Esophagus (tissue), 2 donors: Measurements from ENCODE around the gene C1R. TPM values are rescaled to one million over a fixed set of nuclear protein-coding genes. Genes with fewer than 3 reads are reported as not detected.
"Not testable (repeated sequence)": the region's sequence is repeated elsewhere in the genome, so short reads cannot be mapped to it uniquely, and the experiment has no call there.

Experiments used
- H3K27ac ChIP-seq, 2 donors: one replicate each; pipeline ENCODE4 v1.5.1; 2013; ENCODE audit warnings: low read depth in 2 of 2, mild to moderate bottlenecking in 2 of 2, inconsistent platforms in 1 of 2, low read length in 1 of 2, moderate library complexity in 1 of 2
- H3K27me3 ChIP-seq, 2 donors: one replicate each; pipeline ENCODE4 v1.6.1; 2013; ENCODE audit warnings: low read length in 2 of 2, control low read depth in 1 of 2, mild to moderate bottlenecking in 1 of 2; ENCODE audit not compliant: insufficient read depth in 2 of 2, control insufficient read depth in 1 of 2
- H3K36me3 ChIP-seq, 2 donors: one replicate each; pipeline ENCODE4 v1.6.1; 2013; ENCODE audit warnings: low read length in 1 of 2; ENCODE audit not compliant: control insufficient read depth in 2 of 2, insufficient read depth in 2 of 2
- H3K4me1 ChIP-seq, 2 donors: one replicate each; pipeline ENCODE4 v1.6.1; 2013; ENCODE audit warnings: low read length in 1 of 2; ENCODE audit not compliant: control insufficient read depth in 2 of 2, insufficient read depth in 2 of 2
- H3K4me3 ChIP-seq, 2 donors: one replicate each; pipeline ENCODE4 v1.5.1; 2013; ENCODE audit warnings: low read length in 2 of 2, mild to moderate bottlenecking in 2 of 2, low read depth in 1 of 2, moderate library complexity in 1 of 2
- H3K9me3 ChIP-seq, 2 donors: one replicate each; pipeline ENCODE4 v1.6.1; 2013; ENCODE audit warnings: mild to moderate bottlenecking in 2 of 2, low read depth in 1 of 2, low read length in 1 of 2, moderate library complexity in 1 of 2; ENCODE audit not compliant: control insufficient read depth in 2 of 2, insufficient read depth in 1 of 2
- WGBS, 2 donors: extraction: QIAGEN DNeasy Blood & Tissue Kit; methylation state at CpG; one replicate each; pipeline ENCODE4 v1.1.7; 2013; 5-methylcytosine and 5-hydroxymethylcytosine counted together
- polyA plus RNA-seq, 2 donors: library from polyadenylated mRNA; stranded (reverse); fragments of 200-250 nt; gene quantifications; one replicate each; pipeline ENCODE4 v1.2.3, GENCODE V29; 2013
- donor health status: healthy with polysubstance abuse.
- donor health status: Bipolar disorder and iron deficiency.

The C1R gene
- polyA plus RNA-seq, 2 donors = 30.8 to 99.4 TPM

GRCh38 chr12:7109572-7109920 lies 17.3 kb upstream of the C1R start:
- no peak overlapping the region for H3K4me3 ChIP-seq
- WGBS, 2 donors = 57 to 63% methylated on average over 5 of the region's 5 CpGs

GRCh38 chr12:7108796-7109571 lies 16.7 kb upstream of the C1R start, which contains the start of gene C1RL:
Gene C1RL, minus strand, starts transcription at chr12:7109214. Its CDS starts 34 bp downstream, at chr12:7109180.
- peaks cover 0 to 5% of the 10 kb centered on the region in 2 donors for H3K36me3 ChIP-seq
- no peaks in the 10 kb centered on the region for H3K9me3 ChIP-seq
- peak within 1 kb of the TSS; percentile 87 to 97 for H3K27ac ChIP-seq
- no peaks in the 10 kb centered on the region for H3K27me3 ChIP-seq
- peak within 1 kb of the TSS; percentile 66 to 80 for H3K4me3 ChIP-seq
- H3K4me1 ChIP-seq = peaks cover 0 to 3% of the 10 kb centered on the region in 2 donors
- WGBS, 2 donors = 12 to 13% methylated on average over 22 of the region's 23 CpGs

More at GRCh38 chr12:7109572-7109920, 17.3 kb upstream of the C1R start:
- Histone ChIP-seq H3K4me1 (peaks cover 0 to 3% of the 10 kb centered on the region in 2 donors), H3K36me3 (peaks cover 0 to under 1% of the 10 kb centered on the region in 2 donors), H3K27me3 (no peaks in the 10 kb centered on the region), H3K9me3 (no peaks in the 10 kb centered on the region), H3K27ac (peak overlapping the region in 1 of 2 donors; percentile 97)

DNA sequence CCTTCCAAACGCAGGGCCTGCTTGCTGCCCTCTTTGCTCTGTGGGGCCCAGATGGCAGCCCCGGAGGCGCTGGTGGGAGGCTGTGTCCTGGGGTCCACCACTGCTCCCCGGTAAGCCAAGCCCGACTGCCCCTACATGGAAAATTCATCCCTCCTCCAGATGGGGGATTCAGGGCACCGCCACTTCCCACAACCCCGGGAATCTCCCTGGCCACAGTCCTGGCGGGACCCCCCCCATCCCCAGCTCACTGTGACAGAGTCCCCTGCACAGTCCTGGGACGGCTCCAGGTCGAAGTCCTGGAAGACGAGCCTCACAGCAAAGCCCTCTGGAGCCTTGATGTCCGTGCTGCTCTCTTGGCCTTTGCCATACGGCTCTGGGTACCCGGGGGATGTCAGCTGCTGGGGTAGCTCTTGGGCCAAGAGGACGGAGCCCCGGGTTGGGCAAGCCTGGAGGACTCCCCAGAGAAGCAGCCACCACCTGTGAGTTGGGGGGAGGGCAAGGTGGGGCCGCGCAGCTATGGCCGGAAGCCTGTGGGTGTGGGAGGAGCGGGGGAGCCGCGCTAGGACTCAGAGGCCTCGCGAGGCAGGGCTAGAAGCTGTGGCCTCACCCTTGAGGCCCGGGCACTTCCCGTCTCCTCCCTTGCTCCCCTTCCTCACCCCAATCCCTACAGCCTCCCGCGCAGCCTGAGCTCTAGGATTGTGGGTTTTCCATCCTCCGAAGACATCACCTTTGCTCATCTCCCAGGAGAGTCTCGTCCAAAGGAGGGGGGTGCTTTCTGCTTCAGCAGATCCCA lies 16.0 kb upstream of the C1R start:
- H3K9me3 ChIP-seq = no peaks in the 10 kb centered on the region
- peaks cover 0 to 5% of the 10 kb centered on the region in 2 donors for H3K36me3 ChIP-seq
- 3 to 4% methylated on average over 24 to 30 of the region's 30 CpGs for WGBS, 2 donors
- H3K4me3 ChIP-seq = peak overlapping the region; percentile 56 to 80
- no peaks in the 10 kb centered on the region for H3K27me3 ChIP-seq
- peak overlapping the region; percentile 87 to 97 for H3K27ac ChIP-seq
- peaks cover 0 to 3% of the 10 kb centered on the region in 2 donors for H3K4me1 ChIP-seq

DNA sequence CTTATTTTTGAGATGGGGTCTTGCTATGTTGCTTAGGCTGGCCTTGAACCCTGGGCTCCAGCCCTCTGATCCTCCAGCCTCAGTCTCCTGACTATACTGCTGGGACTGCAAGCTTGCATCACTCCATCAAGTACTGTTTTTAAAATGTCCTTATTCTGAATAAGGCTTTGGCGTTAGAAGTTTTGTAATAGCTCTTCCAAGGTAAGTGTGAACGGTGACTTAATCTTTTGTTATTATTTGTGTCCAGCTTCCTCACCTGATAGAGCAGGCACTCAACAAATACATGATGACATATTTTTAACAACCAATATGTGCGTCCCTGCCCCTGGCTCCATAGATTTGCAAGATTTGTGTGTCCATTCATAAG lies 15.4 kb upstream of the C1R start:
- 26 to 29% methylated on average over 3 of the region's 3 CpGs for WGBS, 2 donors
- H3K9me3 ChIP-seq = no peaks in the 10 kb centered on the region
- H3K4me3 ChIP-seq = peak overlapping the region; percentile 56 to 80

GRCh38 chr12:7107181-7107580 lies 14.9 kb upstream of the C1R start:
- 96 to 99% methylated on average over 5 of the region's 5 CpGs for WGBS, 2 donors
- not testable (repeated sequence) for H3K27me3 ChIP-seq, H3K4me3 ChIP-seq, H3K27ac ChIP-seq, H3K4me1 ChIP-seq, H3K36me3 ChIP-seq, H3K9me3 ChIP-seq

More for the DNA sequence above, 15.4 kb upstream of the C1R start:
- H3K4me1 ChIP-seq = peaks cover 0 to 3% of the 10 kb centered on the region in 2 donors
- peaks cover 0 to 5% of the 10 kb centered on the region in 2 donors for H3K36me3 ChIP-seq
- H3K27me3 ChIP-seq = no peaks in the 10 kb centered on the region
- peak overlapping the region; percentile 87 to 97 for H3K27ac ChIP-seq

GRCh38 chr12:7106082-7106481 lies 13.8 kb upstream of the C1R start:
- no peak overlapping the region for H3K27ac ChIP-seq
- no peaks in the 10 kb centered on the region for H3K27me3 ChIP-seq
- H3K36me3 ChIP-seq = peaks cover 5% of the 10 kb centered on the region in 2 donors
- H3K9me3 ChIP-seq = no peaks in the 10 kb centered on the region
- peaks cover 0 to 3% of the 10 kb centered on the region in 2 donors for H3K4me1 ChIP-seq
- 89 to 93% methylated on average over 1 of the region's 1 CpG for WGBS, 2 donors
- no peak overlapping the region for H3K4me3 ChIP-seq

DNA sequence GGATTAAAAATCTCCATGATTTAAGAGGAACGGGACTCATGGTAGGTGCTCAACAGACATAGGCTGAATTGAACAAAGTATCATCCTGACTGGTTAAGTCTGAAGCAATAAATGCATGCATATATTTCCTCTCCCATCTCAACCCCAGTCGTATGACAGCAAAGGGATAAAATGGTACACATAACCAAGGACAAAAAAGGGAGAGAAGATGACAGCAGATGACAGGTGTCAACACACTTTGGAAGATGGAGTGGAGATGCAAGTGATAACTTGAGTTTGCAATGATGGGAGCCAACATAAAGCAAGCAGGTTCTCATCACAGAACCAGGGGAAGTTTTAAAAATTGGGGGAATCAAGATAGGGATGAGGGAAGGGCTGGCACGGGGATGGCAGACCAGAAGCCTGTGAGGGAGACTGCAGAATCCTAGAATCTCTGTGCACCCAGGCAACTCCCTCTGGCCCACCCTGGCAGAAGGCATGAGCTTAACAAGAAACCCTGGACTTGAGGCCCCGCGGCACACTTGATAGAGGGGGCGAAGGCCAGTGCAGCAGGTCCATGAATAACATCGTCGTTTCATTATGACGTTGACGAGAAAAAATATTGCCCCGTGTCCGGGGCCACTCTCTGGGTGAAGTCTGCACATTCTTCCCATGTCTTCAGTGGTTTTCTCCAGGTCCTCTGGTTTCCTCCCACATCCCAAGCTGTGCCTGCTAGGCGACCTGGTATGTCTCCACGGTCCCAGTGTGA lies 11.8 kb upstream of the C1R start:
- H3K9me3 ChIP-seq = no peaks in the 10 kb centered on the region
- peaks cover 9 to 11% of the 10 kb centered on the region in 2 donors for H3K36me3 ChIP-seq
- no peaks in the 10 kb centered on the region for H3K4me1 ChIP-seq
- H3K27ac ChIP-seq = no peak overlapping the region
- H3K4me3 ChIP-seq = no peak overlapping the region
- H3K27me3 ChIP-seq = no peaks in the 10 kb centered on the region
- WGBS, 2 donors = 93% methylated on average over 14 of the region's 14 CpGs

GRCh38 chr12:7102582-7102981 lies 10.3 kb upstream of the C1R start:
- H3K9me3 ChIP-seq = no peaks in the 10 kb centered on the region
- peaks cover 9 to 11% of the 10 kb centered on the region in 2 donors for H3K36me3 ChIP-seq
- no peaks in the 10 kb centered on the region for H3K4me1 ChIP-seq
- H3K27ac ChIP-seq = no peak overlapping the region
- H3K27me3 ChIP-seq = no peaks in the 10 kb centered on the region
- H3K4me3 ChIP-seq = no peak overlapping the region
- WGBS, 2 donors = 71 to 85% methylated on average over 3 of the region's 3 CpGs

DNA sequence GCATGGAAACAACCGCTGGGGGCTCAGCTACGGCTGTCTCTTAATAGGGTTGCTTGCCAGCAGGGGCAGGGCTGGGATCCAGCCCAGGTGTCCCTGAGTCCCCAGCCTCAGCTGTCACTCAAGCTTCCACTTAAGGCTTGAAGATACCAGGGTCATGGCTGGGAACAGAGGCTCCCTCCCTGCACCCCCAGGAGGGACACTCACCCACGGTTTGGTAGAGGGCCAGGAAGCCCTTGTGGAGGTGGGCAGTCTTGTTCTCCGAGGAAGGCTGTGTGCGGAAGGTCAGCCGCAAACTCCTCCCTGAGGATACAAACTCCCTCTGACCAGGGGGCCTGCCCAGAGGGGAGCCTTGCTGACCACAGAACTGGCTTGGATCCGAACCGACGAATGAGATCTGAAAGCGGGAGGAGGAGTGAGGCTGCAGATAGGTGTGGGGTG lies 9.5 kb upstream of the C1R start:
- WGBS, 2 donors = 82 to 85% methylated on average over 10 of the region's 10 CpGs
- H3K4me1 ChIP-seq = no peaks in the 10 kb centered on the region
- H3K27ac ChIP-seq = no peak overlapping the region
- H3K27me3 ChIP-seq = no peaks in the 10 kb centered on the region
- H3K9me3 ChIP-seq = no peaks in the 10 kb centered on the region
- no peak overlapping the region for H3K4me3 ChIP-seq
- H3K36me3 ChIP-seq = peaks cover 9 to 11% of the 10 kb centered on the region in 2 donors
